SK-N-SH (cell line): ENCODE measurements around the gene EFHD1. TPM values are rescaled to one million over a fixed set of nuclear protein-coding genes. Genes with fewer than 3 reads are reported as not detected.

Experiments used
- CTCF ChIA-PET: fragments of 300-600, 350-600 bp; formaldehyde crosslinking; extraction: SDS; loops from one replicate; lab custom pipeline; 2021; lab: Yijun Ruan, JAX
- POLR2A ChIA-PET: fragments of 350-600 bp; sonication (Branson Sonifier 250); formaldehyde crosslinking; extraction: SDS; loops from one replicate; lab custom pipeline; 2020; ENCODE audit warnings: antibody characterized with exemption, inconsistent platforms; lab: Yijun Ruan, JAX
- DNase-seq: peaks from one replicate; pipeline ENCODE4 v3.0.0; 2012
- H2AFZ ChIP-seq: fragments of 200-600 bp; sonication (generic); 2 replicates; pipeline ENCODE4 v1.8.1; 2016; ENCODE audit warnings: antibody characterized with exemption, mild to moderate bottlenecking, low read depth
- H3F3A ChIP-seq: fragments of 200-600 bp; sonication (generic); replicated peaks from 2 replicates; pipeline ENCODE3; 2016; ENCODE audit warnings: antibody characterized with exemption, mild to moderate bottlenecking; ENCODE audit not compliant: insufficient read depth
- H3K27ac ChIP-seq, 2 experiments: fragments of 200-500 bp in 1 of 2; fragments of 200-600 bp in 1 of 2; sonication (Bioruptor generic) in 1 of 2; sonication (generic), shearing (Covaris generic) in 1 of 2; 2 replicates each; pipeline versions ENCODE4 v1.5.1 to v1.6.1; 2014 to 2016; ENCODE audit warnings: low read depth in 2 of 2, inconsistent platforms in 1 of 2, low read length in 1 of 2, mild to moderate bottlenecking in 1 of 2, mixed read lengths in 1 of 2
- H3K27me3 ChIP-seq: fragments of 200-600 bp; sonication (generic), shearing (Covaris generic); 2 replicates; pipeline ENCODE4 v1.6.1; 2016; ENCODE audit warnings: mixed run types; ENCODE audit not compliant: insufficient read depth
- H3K36me3 ChIP-seq, 2 experiments: fragments of 200-500 bp in 1 of 2; fragments of 200-600 bp in 1 of 2; sonication (Bioruptor generic) in 1 of 2; sonication (generic) in 1 of 2; replicated peaks in 1 of 2; 2 replicates each; pipeline versions ENCODE3 to v1.5.1; 2014 to 2016; ENCODE audit warnings: low read length in 1 of 2, mild to moderate bottlenecking in 1 of 2; ENCODE audit not compliant: insufficient read depth in 2 of 2, control insufficient read depth in 1 of 2
- H3K4me1 ChIP-seq, 2 experiments: fragments of 200-500 bp in 1 of 2; fragments of 200-600 bp in 1 of 2; sonication (Bioruptor generic) in 1 of 2; sonication (generic), shearing (Covaris generic) in 1 of 2; 2 replicates each; pipeline versions ENCODE4 v1.5.1 to v1.6.1; 2014 to 2016; ENCODE audit warnings: low read depth in 1 of 2, low read length in 1 of 2, mixed run types in 1 of 2; ENCODE audit not compliant: insufficient read depth in 2 of 2, control insufficient read depth in 1 of 2
- H3K4me2 ChIP-seq: fragments of 200-600 bp; sonication (generic), shearing (Covaris generic); 2 replicates; pipeline ENCODE4 v1.6.1; 2017; ENCODE audit warnings: mixed run types
- H3K4me3 ChIP-seq, 2 experiments: fragments of 200-500 bp in 1 of 2; fragments of 200-600 bp in 1 of 2; sonication (Bioruptor generic) in 1 of 2; sonication (generic), shearing (Covaris generic) in 1 of 2; 2 replicates each; pipeline versions ENCODE4 v1.5.1 to v1.8.1; 2014 to 2016; ENCODE audit warnings: low read depth in 2 of 2, inconsistent platforms in 1 of 2, low read length in 1 of 2, mild to moderate bottlenecking in 1 of 2, mixed read lengths in 1 of 2, moderate library complexity in 1 of 2
- H3K79me2 ChIP-seq: fragments of 200-600 bp; sonication (generic); 2 replicates; pipeline ENCODE4 v1.8.1; 2017; ENCODE audit warnings: mild to moderate bottlenecking; ENCODE audit not compliant: insufficient read depth
- H3K9ac ChIP-seq: fragments of 200-600 bp; sonication (generic); 2 replicates; pipeline ENCODE4 v1.6.1; 2017; ENCODE audit warnings: mixed run types
- H3K9me2 ChIP-seq: fragments of 200-600 bp; sonication (generic); 2 replicates; pipeline ENCODE4 v1.6.1; 2017; ENCODE audit warnings: mixed run types
- H3K9me3 ChIP-seq: fragments of 200-600 bp; sonication (generic); 2 replicates; pipeline ENCODE4 v1.6.1; 2017; ENCODE audit warnings: mixed run types, mild to moderate bottlenecking, moderate library complexity
- H4K20me1 ChIP-seq: fragments of 200-600 bp; sonication (generic); 2 replicates; pipeline ENCODE4 v1.6.1; 2017; ENCODE audit warnings: mild to moderate bottlenecking, mixed run types; ENCODE audit not compliant: insufficient read depth
- FOXJ3 ChIP-seq: sonication (generic); formaldehyde crosslinking; IDR thresholded peaks from 2 replicates; pipeline ENCODE4 v1.5.1; 2020; ENCODE audit warnings: mild to moderate bottlenecking, missing genetic modification reagents
- FOXM1 ChIP-seq: IDR thresholded peaks from 2 replicates; pipeline ENCODE4 v1.4.0; 2012; ENCODE audit warnings: low read depth, mild to moderate bottlenecking
- IRF3 ChIP-seq: fragments of 150-350 bp; IDR thresholded peaks from 2 replicates; pipeline ENCODE4 v1.6.1; 2016; ENCODE audit warnings: mild to moderate bottlenecking, low read depth, low read length
- REST ChIP-seq: IDR thresholded peaks from 2 replicates; pipeline ENCODE4 v1.6.1; 2012; ENCODE audit warnings: mild to moderate bottlenecking, low read depth, low read length, moderate library complexity
- TAF1 ChIP-seq: IDR thresholded peaks from 2 replicates; pipeline ENCODE4 v1.6.1; 2012; ENCODE audit warnings: low read depth, mild to moderate bottlenecking, low read length, moderate library complexity, borderline replicate concordance
- TCF12 ChIP-seq: IDR thresholded peaks from 2 replicates; pipeline ENCODE4 v1.4.0; 2012
- ZBTB33 ChIP-seq: IDR thresholded peaks from 2 replicates; pipeline ENCODE4 v1.4.0; 2012; ENCODE audit warnings: low read depth, borderline replicate concordance
- WGBS: methylation state at CpG from one replicate; pipeline ENCODE4 v1.1.6; 2017; ENCODE audit warnings: low lambda C conversion rate; 5-methylcytosine and 5-hydroxymethylcytosine counted together
- polyA plus RNA-seq, 3 experiments: library from polyadenylated mRNA; depleted of rRNA; stranded (reverse); fragments of >200 nt; gene quantifications; 2 replicates each; pipeline ENCODE4 v1.2.3, GENCODE V29; 2012
- TF ChIP-seq, protein P1 (sequence below): IDR thresholded peaks from 2 replicates; pipeline ENCODE4; 2012

The EFHD1 gene
- polyA plus RNA-seq, 1 of the 3 experiments (the other 2 are of a cell fraction): not detected

GRCh38 chr2:232649033-232649432 lies 15.6 kb downstream of the EFHD1 start (continued):
- TF ChIP-seq REST (no peak), ZBTB33 (no peak), TCF12 (no peak)
- TF ChIP-seq, protein P1, sequence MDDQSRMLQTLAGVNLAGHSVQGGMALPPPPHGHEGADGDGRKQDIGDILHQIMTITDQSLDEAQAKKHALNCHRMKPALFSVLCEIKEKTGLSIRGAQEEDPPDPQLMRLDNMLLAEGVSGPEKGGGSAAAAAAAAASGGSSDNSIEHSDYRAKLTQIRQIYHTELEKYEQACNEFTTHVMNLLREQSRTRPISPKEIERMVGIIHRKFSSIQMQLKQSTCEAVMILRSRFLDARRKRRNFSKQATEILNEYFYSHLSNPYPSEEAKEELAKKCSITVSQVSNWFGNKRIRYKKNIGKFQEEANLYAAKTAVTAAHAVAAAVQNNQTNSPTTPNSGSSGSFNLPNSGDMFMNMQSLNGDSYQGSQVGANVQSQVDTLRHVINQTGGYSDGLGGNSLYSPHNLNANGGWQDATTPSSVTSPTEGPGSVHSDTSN: no peak

DNA sequence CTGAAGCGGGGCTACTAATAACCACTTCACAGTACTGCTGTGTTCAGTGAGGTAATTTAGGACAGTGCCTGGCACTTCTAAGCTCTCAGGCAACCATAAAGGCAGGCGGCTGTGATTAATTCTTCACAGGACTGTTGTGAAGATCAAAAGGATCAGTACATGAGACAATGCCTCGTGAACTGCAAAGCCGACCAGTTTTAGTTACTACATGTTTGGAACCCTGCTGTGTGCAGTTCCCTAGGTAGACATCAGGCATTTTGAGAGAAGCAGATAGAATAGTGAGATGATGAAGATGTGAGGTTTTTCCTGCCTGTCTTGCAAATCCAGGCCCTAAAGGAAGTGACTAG lies 19.1 kb downstream of the EFHD1 start:
- H3K4me2 ChIP-seq: no peak overlapping the region
- TF ChIP-seq FOXJ3 (CRISPR knock-in tag) (no peak), FOXM1 (no peak), IRF3 (no peak), REST (no peak), TAF1 (no peak)
- TF ChIP-seq, all 33 proteins: peak for 0
- Histone ChIP-seq H3K9me2 (no peaks in the 10 kb centered on the region), H3F3A (no peaks in the 10 kb centered on the region), H3K27me3 (no peaks in the 10 kb centered on the region), H3K79me2 (no peaks in the 10 kb centered on the region), H3K9ac (no peak overlapping the region), H2AFZ (no peak overlapping the region), H3K9me3 (no peaks in the 10 kb centered on the region), H4K20me1 (no peaks in the 10 kb centered on the region), H3K4me1 (no peaks in the 10 kb centered on the region), H3K4me3 (no peak overlapping the region), H3K27ac (no peak overlapping the region), H3K36me3 (no peaks in the 10 kb centered on the region)
- POLR2A ChIA-PET: no interaction called here
- CTCF ChIA-PET: no interaction called here
- WGBS: 74% methylated on average over 4 of the region's 4 CpGs
- no peak for DNase-seq
